GM23338 (cell line): ENCODE data around the gene PIEZO2. TPM values are rescaled to one million over a fixed set of nuclear protein-coding genes. Genes with fewer than 3 reads are reported as not detected.

ENCODE experiments used
- ATAC-seq: fragments of 200-7000 bp; cut with Tn5 transposase; 3 replicates; pipeline ENCODE4 v1.9.1; 2020
- DNase-seq: peaks from one replicate; pipeline ENCODE4 v3.0.0-alpha.2; 2015; ENCODE audit warnings: low spot score
- H2AFZ ChIP-seq: fragments of 200-600 bp; sonication (generic); 2 replicates; pipeline ENCODE4 v1.8.0; 2016; ENCODE audit warnings: antibody characterized with exemption, mild to moderate bottlenecking, moderate library complexity
- H3F3A ChIP-seq: fragments of 200-600 bp; sonication (generic); replicated peaks from 2 replicates; pipeline ENCODE4 v1.8.0; 2017; ENCODE audit warnings: antibody characterized with exemption, mixed run types, low read depth
- H3K27ac ChIP-seq: fragments of 200-600 bp; sonication (generic); 2 replicates; pipeline ENCODE4 v1.6.1; 2016; ENCODE audit warnings: low read depth
- H3K27me3 ChIP-seq: fragments of 200-600 bp; sonication (generic); 2 replicates; pipeline ENCODE4 v1.8.0; 2016; ENCODE audit warnings: mild to moderate bottlenecking, mixed run types, moderate library complexity; ENCODE audit not compliant: insufficient read depth
- H3K36me3 ChIP-seq: fragments of 200-600 bp; sonication (generic); 2 replicates; pipeline ENCODE4 v1.8.0; 2016; ENCODE audit warnings: mild to moderate bottlenecking; ENCODE audit not compliant: insufficient read depth
- H3K4me1 ChIP-seq: fragments of 200-600 bp; sonication (generic); 2 replicates; pipeline ENCODE4 v1.8.0; 2016; ENCODE audit warnings: mild to moderate bottlenecking, moderate library complexity; ENCODE audit not compliant: insufficient read depth
- H3K4me2 ChIP-seq: fragments of 200-600 bp; sonication (generic); 2 replicates; pipeline ENCODE4 v1.7.1; 2017; ENCODE audit warnings: mixed run types
- H3K4me3 ChIP-seq: fragments of 200-600 bp; sonication (generic); 2 replicates; pipeline ENCODE4 v1.6.1; 2016; ENCODE audit warnings: mixed run types
- H3K79me2 ChIP-seq: fragments of 200-600 bp; sonication (generic); replicated peaks from 2 replicates; pipeline ENCODE4 v1.8.0; 2017; ENCODE audit warnings: mild to moderate bottlenecking; ENCODE audit not compliant: insufficient read depth
- H3K9me2 ChIP-seq: fragments of 200-600 bp; sonication (generic); 2 replicates; pipeline ENCODE4 v1.8.0; 2017; ENCODE audit not compliant: insufficient read depth
- H4K20me1 ChIP-seq: fragments of 200-600 bp; sonication (generic); replicated peaks from 2 replicates; pipeline ENCODE4 v1.8.0; 2017; ENCODE audit warnings: mild to moderate bottlenecking; ENCODE audit not compliant: insufficient read depth
- H3K27ac Mint-ChIP-seq: 2 replicates; pipeline ENCODE4 v1.8.0; 2020; ENCODE audit warnings: inconsistent platforms, mild to moderate bottlenecking, moderate library complexity, mixed read lengths
- H3K27me3 Mint-ChIP-seq: 3 replicates; pipeline ENCODE4 v1.8.0; 2022; ENCODE audit warnings: low read depth, mild to moderate bottlenecking, moderate library complexity, mixed read lengths, inconsistent platforms; ENCODE audit not compliant: insufficient read depth, poor library complexity
- H3K36me3 Mint-ChIP-seq: 3 replicates; pipeline ENCODE4 v1.8.0; 2021; ENCODE audit warnings: low read depth, mild to moderate bottlenecking, inconsistent platforms, moderate library complexity, mixed read lengths
- H3K4me1 Mint-ChIP-seq: 3 replicates; pipeline ENCODE4 v1.8.0; 2020; ENCODE audit warnings: mild to moderate bottlenecking, inconsistent platforms, mixed read lengths
- H3K4me3 Mint-ChIP-seq: 3 replicates; pipeline ENCODE4 v1.8.0; 2021; ENCODE audit warnings: moderate library complexity, mild to moderate bottlenecking, inconsistent platforms, mixed read lengths
- H3K9me3 Mint-ChIP-seq: 3 replicates; pipeline ENCODE4 v1.8.0; 2020; ENCODE audit warnings: moderate library complexity, mild to moderate bottlenecking, inconsistent platforms, mixed read lengths
- CREB1 ChIP-seq: fragments of 250-450 bp; sonication (Bioruptor Pico); IDR thresholded peaks from 2 replicates; pipeline ENCODE4 v1.5.0; 2020; ENCODE audit warnings: low read depth, mild to moderate bottlenecking, moderate library complexity
- EZH2 ChIP-seq: fragments of 200-600 bp; sonication (generic); IDR thresholded peaks from one replicate; pipeline ENCODE4 v1.8.0; 2017; ENCODE audit warnings: antibody characterized with exemption, mild to moderate bottlenecking, low read depth; ENCODE audit not compliant: unreplicated experiment
- EZH2phosphoT487 ChIP-seq: fragments of 200-600 bp; sonication (generic); IDR thresholded peaks from one replicate; pipeline ENCODE4 v1.8.1; 2018; ENCODE audit warnings: antibody characterized with exemption; ENCODE audit not compliant: unreplicated experiment
- JUNB ChIP-seq: IDR thresholded peaks from one replicate; pipeline ENCODE4 v1.6.1; 2016; ENCODE audit warnings: antibody characterized with exemption; ENCODE audit not compliant: unreplicated experiment
- NANOG ChIP-seq: IDR thresholded peaks from 2 replicates; pipeline ENCODE4 v1.6.1; 2016; ENCODE audit warnings: antibody characterized with exemption, borderline replicate concordance
- POLR2AphosphoS5 ChIP-seq: IDR thresholded peaks from 2 replicates; pipeline ENCODE4 v1.6.1; 2016; ENCODE audit warnings: antibody characterized with exemption, low read depth
- STAT1 ChIP-seq: IDR thresholded peaks from one replicate; pipeline ENCODE4 v1.6.1; 2016; ENCODE audit warnings: antibody characterized with exemption; ENCODE audit not compliant: unreplicated experiment
- ZNF114 ChIP-seq: fragments of 250-450 bp; sonication (Bioruptor Pico); IDR thresholded peaks from 2 replicates; pipeline ENCODE4 v1.5.0; 2020; ENCODE audit warnings: mild to moderate bottlenecking, moderate library complexity
- ZNF331 ChIP-seq: fragments of 250-450 bp; sonication (Bioruptor Pico); IDR thresholded peaks from 2 replicates; pipeline ENCODE4 v1.5.0; 2020; ENCODE audit warnings: low read depth, mild to moderate bottlenecking, moderate library complexity
- polyA plus RNA-seq: library from polyadenylated mRNA; unstranded; fragments of >200 nt; fragmentation: Nextera tagmentation; extraction: Ambion mirVana; gene quantifications from 2 replicates; pipeline ENCODE4 v1.2.1, GENCODE V29; 2016
- total RNA-seq: library from RNA; depleted of rRNA; stranded (reverse); fragments of >200 nt; shearing (Covaris generic); gene quantifications from 2 replicates; pipeline ENCODE4 v1.2.3, GENCODE V29; 2014
- TF ChIP-seq, protein P1 (sequence below), 2 experiments: fragments of 200-600 bp in 1 of 2; sonication (generic) in 1 of 2; conservative IDR thresholded peaks; 2 replicates each; pipeline versions ENCODE4 v1.5.1 to v1.6.1; 2016 to 2017; ENCODE audit warnings: antibody characterized with exemption in 2 of 2, low read depth in 2 of 2, mild to moderate bottlenecking in 2 of 2, moderate library complexity in 1 of 2
- TF ChIP-seq, protein P2 (sequence below): IDR thresholded peaks from one replicate; pipeline ENCODE4 v1.6.1; 2018; ENCODE audit warnings: antibody characterized with exemption; ENCODE audit not compliant: unreplicated experiment
- TF ChIP-seq, protein P3 (sequence below): fragments of 250-450 bp; sonication (Bioruptor Pico); IDR thresholded peaks from 2 replicates; pipeline ENCODE4 v1.5.0; 2020; ENCODE audit warnings: mild to moderate bottlenecking, moderate library complexity

The PIEZO2 gene
- total and polyA plus RNA-seq, 2 experiments from 2014 or later = 4.8 to 8.2 TPM

DNA sequence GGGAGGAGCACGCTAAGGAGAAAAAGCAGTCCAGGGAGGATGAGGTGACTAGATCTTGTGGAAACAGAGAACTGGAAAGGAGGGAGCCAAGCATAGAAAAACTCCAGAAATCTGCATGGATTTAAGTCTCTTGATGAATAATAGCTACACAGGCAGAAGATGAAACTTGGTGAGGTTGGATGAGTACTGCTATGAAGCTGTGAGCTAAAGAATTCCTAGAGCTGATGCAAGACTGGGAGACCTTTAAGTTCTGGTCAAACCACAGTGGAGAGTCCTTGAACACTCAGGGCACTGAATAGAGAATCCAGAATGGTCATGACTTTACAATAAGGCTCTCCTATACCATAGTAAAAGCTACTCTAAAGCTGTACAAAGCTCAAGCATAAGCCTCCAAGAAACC is 18.4 kb upstream of the PIEZO2 start:
- Mint-ChIP-seq H3K9me3 (no peaks in the 10 kb centered on the region; the same call in 2 of the 3 replicates), H3K4me3 (no peak overlapping the region), H3K36me3 (no peaks in the 10 kb centered on the region), H3K27me3 (peaks cover 10% of the 10 kb centered on the region), H3K4me1 (peaks cover 11% of the 10 kb centered on the region), H3K27ac (no peak overlapping the region)
- H3K4me3 ChIP-seq = no peak overlapping the region
- H3F3A ChIP-seq = no peaks in the 10 kb centered on the region
- H3K36me3 ChIP-seq = no peaks in the 10 kb centered on the region
- H4K20me1 ChIP-seq = no peaks in the 10 kb centered on the region; the same call in 1 of the 2 replicates
- no peak for TF ChIP-seq ZNF331 (CRISPR knock-in tag)
- H3K4me1 ChIP-seq = peaks cover 10% of the 10 kb centered on the region
- H3K9me2 ChIP-seq = no peaks in the 10 kb centered on the region
- no peak overlapping the region for H2AFZ ChIP-seq
- ATAC-seq = no peak
- H3K4me2 ChIP-seq = no peak overlapping the region
- DNase-seq = no peak
- no peaks in the 10 kb centered on the region for H3K79me2 ChIP-seq
- no peak overlapping the region for H3K27ac ChIP-seq
- peaks cover 39% of the 10 kb centered on the region for H3K27me3 ChIP-seq

DNA sequence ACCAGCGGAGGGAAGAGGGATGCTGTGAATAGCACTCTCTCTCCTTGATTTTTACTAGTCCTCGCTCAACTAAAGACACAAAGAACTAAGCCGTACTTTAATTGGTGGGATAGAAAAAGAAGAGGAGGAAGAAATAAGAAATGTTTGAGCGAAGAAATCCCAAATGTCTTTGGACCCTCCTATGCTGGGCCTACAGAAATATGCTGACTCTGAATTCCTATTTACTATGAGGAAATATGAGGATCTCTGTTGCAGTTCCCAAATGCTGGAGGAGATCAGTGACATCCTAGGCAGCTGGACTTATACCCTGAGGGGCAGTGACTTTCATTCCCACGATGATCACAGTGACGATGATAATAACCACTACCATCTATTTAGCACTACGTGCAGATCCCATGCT is 16.6 kb upstream of the PIEZO2 start:
- no peak overlapping the region for H3K27ac Mint-ChIP-seq
- Histone ChIP-seq H3F3A (no peaks in the 10 kb centered on the region), H2AFZ (no peak overlapping the region), H3K4me3 (no peak overlapping the region), H3K4me1 (peaks cover 14% of the 10 kb centered on the region), H3K27ac (no peak overlapping the region), H3K4me2 (no peak overlapping the region), H4K20me1 (no peaks in the 10 kb centered on the region; the same call in 1 of the 2 replicates), H3K36me3 (no peaks in the 10 kb centered on the region), H3K79me2 (no peaks in the 10 kb centered on the region), H3K27me3 (peaks cover 48% of the 10 kb centered on the region), H3K9me2 (no peaks in the 10 kb centered on the region)
- peaks cover 11% of the 10 kb centered on the region for H3K27me3 Mint-ChIP-seq
- no peaks in the 10 kb centered on the region for H3K9me3 Mint-ChIP-seq
- H3K4me3 Mint-ChIP-seq = no peak overlapping the region
- H3K36me3 Mint-ChIP-seq = no peaks in the 10 kb centered on the region
- peaks cover 12% of the 10 kb centered on the region for H3K4me1 Mint-ChIP-seq
- DNase-seq = no peak
- ATAC-seq = no peak
- TF ChIP-seq, protein P1, sequence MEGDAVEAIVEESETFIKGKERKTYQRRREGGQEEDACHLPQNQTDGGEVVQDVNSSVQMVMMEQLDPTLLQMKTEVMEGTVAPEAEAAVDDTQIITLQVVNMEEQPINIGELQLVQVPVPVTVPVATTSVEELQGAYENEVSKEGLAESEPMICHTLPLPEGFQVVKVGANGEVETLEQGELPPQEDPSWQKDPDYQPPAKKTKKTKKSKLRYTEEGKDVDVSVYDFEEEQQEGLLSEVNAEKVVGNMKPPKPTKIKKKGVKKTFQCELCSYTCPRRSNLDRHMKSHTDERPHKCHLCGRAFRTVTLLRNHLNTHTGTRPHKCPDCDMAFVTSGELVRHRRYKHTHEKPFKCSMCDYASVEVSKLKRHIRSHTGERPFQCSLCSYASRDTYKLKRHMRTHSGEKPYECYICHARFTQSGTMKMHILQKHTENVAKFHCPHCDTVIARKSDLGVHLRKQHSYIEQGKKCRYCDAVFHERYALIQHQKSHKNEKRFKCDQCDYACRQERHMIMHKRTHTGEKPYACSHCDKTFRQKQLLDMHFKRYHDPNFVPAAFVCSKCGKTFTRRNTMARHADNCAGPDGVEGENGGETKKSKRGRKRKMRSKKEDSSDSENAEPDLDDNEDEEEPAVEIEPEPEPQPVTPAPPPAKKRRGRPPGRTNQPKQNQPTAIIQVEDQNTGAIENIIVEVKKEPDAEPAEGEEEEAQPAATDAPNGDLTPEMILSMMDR (conservative IDR thresholded peaks at IDR 0.05; ENCODE audit: low read depth in 2 of 2) = no peak
- no peak for TF ChIP-seq ZNF331 (CRISPR knock-in tag)
- TF ChIP-seq, protein P2, sequence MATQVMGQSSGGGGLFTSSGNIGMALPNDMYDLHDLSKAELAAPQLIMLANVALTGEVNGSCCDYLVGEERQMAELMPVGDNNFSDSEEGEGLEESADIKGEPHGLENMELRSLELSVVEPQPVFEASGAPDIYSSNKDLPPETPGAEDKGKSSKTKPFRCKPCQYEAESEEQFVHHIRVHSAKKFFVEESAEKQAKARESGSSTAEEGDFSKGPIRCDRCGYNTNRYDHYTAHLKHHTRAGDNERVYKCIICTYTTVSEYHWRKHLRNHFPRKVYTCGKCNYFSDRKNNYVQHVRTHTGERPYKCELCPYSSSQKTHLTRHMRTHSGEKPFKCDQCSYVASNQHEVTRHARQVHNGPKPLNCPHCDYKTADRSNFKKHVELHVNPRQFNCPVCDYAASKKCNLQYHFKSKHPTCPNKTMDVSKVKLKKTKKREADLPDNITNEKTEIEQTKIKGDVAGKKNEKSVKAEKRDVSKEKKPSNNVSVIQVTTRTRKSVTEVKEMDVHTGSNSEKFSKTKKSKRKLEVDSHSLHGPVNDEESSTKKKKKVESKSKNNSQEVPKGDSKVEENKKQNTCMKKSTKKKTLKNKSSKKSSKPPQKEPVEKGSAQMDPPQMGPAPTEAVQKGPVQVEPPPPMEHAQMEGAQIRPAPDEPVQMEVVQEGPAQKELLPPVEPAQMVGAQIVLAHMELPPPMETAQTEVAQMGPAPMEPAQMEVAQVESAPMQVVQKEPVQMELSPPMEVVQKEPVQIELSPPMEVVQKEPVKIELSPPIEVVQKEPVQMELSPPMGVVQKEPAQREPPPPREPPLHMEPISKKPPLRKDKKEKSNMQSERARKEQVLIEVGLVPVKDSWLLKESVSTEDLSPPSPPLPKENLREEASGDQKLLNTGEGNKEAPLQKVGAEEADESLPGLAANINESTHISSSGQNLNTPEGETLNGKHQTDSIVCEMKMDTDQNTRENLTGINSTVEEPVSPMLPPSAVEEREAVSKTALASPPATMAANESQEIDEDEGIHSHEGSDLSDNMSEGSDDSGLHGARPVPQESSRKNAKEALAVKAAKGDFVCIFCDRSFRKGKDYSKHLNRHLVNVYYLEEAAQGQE = no peak
- no peak for TF ChIP-seq STAT1
- TF ChIP-seq JUNB = no peak
- TF ChIP-seq EZH2phosphoT487 = no peak
- TF ChIP-seq, protein P3, sequence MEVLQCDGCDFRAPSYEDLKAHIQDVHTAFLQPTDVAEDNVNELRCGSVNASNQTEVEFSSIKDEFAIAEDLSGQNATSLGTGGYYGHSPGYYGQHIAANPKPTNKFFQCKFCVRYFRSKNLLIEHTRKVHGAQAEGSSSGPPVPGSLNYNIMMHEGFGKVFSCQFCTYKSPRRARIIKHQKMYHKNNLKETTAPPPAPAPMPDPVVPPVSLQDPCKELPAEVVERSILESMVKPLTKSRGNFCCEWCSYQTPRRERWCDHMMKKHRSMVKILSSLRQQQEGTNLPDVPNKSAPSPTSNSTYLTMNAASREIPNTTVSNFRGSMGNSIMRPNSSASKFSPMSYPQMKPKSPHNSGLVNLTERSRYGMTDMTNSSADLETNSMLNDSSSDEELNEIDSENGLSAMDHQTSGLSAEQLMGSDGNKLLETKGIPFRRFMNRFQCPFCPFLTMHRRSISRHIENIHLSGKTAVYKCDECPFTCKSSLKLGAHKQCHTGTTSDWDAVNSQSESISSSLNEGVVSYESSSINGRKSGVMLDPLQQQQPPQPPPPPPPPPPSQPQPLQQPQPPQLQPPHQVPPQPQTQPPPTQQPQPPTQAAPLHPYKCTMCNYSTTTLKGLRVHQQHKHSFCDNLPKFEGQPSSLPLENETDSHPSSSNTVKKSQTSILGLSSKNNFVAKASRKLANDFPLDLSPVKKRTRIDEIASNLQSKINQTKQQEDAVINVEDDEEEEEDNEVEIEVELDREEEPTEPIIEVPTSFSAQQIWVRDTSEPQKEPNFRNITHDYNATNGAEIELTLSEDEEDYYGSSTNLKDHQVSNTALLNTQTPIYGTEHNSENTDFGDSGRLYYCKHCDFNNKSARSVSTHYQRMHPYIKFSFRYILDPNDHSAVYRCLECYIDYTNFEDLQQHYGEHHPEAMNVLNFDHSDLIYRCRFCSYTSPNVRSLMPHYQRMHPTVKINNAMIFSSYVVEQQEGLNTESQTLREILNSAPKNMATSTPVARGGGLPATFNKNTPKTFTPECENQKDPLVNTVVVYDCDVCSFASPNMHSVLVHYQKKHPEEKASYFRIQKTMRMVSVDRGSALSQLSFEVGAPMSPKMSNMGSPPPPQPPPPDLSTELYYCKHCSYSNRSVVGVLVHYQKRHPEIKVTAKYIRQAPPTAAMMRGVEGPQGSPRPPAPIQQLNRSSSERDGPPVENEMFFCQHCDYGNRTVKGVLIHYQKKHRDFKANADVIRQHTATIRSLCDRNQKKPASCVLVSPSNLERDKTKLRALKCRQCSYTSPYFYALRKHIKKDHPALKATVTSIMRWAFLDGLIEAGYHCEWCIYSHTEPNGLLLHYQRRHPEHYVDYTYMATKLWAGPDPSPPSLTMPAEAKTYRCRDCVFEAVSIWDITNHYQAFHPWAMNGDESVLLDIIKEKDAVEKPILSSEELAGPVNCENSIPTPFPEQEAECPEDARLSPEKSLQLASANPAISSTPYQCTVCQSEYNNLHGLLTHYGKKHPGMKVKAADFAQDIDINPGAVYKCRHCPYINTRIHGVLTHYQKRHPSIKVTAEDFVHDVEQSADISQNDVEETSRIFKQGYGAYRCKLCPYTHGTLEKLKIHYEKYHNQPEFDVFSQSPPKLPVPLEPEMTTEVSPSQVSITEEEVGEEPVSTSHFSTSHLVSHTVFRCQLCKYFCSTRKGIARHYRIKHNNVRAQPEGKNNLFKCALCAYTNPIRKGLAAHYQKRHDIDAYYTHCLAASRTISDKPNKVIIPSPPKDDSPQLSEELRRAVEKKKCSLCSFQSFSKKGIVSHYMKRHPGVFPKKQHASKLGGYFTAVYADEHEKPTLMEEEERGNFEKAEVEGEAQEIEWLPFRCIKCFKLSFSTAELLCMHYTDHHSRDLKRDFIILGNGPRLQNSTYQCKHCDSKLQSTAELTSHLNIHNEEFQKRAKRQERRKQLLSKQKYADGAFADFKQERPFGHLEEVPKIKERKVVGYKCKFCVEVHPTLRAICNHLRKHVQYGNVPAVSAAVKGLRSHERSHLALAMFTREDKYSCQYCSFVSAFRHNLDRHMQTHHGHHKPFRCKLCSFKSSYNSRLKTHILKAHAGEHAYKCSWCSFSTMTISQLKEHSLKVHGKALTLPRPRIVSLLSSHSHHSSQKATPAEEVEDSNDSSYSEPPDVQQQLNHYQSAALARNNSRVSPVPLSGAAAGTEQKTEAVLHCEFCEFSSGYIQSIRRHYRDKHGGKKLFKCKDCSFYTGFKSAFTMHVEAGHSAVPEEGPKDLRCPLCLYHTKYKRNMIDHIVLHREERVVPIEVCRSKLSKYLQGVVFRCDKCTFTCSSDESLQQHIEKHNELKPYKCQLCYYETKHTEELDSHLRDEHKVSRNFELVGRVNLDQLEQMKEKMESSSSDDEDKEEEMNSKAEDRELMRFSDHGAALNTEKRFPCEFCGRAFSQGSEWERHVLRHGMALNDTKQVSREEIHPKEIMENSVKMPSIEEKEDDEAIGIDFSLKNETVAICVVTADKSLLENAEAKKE (CRISPR knock-in tag) = no peak
- no peak for TF ChIP-seq ZNF114
- TF ChIP-seq EZH2 = no peak
- no peak for TF ChIP-seq POLR2AphosphoS5
- TF ChIP-seq NANOG = no peak
- TF ChIP-seq CREB1 (CRISPR knock-in tag) = no peak
